Activated T-cell treated with anti-CD3 and anti-CD28 coated beads for 24 hours (primary cell): ENCODE results near the gene CDKN2C.
A peak's percentile ranks its signal among the peaks of the same experiment; 100 is the strongest.
"Not testable (repeated sequence)": the region's sequence is repeated elsewhere in the genome, so short reads cannot be mapped to it uniquely, and the experiment has no call there.

Experiments used
- DNase-seq: peaks from one replicate; pipeline ENCODE4 v3.0.0-alpha.2; 2020; ENCODE audit warnings: low read depth

CDKN2C gene

DNA sequence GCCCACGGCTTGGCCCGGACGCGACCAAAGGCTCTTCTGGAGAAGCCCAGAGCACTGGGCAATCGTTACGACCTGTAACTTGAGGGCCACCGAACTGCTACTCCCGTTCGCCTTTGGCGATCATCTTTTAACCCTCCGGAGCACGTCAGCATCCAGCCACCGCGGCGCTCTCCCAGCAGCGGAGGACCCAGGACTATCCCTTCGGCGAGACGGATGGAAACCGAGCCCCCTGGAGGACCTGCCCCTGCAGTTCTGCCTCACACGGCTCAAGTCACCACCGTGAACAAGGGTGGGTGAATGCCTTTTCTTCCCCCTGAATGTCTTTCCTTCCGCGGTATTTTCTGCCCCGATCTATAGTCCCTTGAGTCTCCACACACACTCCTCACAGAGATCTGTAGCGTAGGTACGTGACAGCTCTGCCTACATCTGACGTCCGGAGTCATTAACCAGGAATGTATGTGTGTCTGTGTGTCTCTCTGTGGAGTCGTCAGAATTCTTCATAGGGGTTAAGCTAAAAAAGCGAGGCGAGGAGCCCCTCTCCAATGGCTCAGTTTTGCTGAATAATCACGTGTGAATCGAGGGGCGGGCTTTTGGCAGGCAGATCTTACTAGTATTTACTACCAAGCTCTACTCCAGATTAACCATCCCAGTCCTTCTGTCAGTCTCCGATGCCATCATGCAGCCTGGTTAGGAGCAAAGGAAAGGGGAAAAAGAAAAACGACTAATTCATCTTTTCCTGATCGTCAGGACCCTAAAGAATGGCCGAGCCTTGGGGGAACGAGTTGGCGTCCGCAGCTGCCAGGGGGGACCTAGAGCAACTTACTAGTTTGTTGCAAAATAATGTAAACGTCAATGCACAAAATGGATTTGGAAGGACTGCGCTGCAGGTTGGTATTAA is at the start of gene CDKN2C:
Gene CDKN2C (plus strand): TSS at position 635 of the 898 bp plus-strand sequence. CDS start 124 bp downstream, at position 759.
- DNase-seq: peak; percentile 33

DNA sequence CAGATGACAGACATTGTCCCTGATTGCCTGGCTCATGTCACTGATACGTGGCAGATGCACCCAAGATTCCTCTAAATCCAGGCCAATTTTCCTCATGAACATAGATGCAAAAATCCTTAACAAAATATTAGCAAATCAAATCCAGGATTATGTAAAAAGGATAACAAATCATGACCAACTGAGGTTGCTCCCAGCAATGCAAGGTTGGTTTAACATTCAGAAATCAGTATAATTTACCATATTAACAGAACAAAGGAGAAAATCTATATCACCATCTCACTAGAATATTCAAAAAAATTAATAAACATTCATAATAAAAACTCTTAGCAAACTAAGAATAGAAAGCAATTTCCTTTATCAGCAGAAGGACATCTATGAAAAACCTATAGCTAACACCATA is 49.6 kb upstream of the CDKN2C start:
- DNase-seq: no peak

DNA sequence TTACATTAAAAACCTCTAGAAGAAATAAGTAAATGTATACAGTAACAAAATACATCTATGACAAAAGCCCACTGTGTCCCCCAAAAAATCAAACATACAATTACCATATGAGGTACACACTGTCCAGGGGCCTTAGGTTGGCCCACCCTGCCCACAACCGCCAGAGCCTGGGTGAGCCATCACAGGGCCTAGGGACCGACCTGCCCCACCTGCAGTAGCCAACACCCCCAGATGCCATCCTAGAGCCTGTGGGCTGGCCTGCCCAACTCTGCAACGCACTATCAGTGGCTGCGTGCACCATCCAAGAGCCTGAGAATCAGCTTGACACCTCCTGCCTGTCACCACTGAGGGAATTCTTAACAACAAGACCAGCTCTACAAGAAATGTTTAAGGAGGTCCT is 49.0 kb upstream of the CDKN2C start:
- no peak for DNase-seq

DNA sequence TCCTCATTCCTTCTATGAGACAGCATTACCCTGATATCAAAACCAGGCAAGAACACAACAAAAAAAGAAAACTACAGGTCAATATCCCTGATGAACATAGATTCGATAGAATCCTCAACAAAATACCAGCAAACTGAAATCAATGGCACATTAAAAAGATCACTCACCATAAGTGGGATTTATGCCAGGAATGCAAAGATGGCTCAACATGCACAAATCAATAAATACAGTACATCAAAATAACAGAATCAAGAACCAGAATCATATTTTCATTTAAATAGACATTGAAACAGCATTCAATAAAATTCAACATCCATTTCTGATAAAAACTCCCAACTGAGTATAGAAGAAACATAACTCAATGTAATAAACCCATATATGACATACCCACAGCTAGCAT is 46.5 kb upstream of the CDKN2C start:
- DNase-seq: no peak

DNA sequence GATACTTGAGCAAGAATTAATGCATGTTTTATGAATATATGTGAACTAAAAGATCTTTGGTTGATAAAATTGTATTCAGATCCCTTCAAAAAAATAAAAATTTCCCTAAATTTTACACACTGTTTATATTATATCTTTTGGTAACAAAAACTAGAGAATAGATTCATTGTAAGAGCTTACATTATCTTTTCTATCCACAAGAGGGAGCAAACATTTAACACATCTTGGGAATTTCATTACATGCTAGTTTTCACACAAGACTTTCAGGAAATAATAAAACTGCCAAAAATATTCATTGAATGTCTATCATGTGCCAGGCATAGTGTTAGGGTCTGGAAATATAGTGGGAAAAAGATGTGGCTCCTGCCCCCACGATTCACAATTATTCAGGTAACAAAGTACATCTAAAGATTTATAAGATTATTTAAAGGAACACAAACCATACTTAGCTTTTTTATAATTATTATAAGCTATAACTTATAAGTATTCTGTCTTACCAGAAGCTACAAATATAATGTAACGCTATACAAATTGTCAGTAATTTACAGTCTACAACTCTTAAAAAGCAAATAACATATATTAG is 40.6 kb upstream of the CDKN2C start:
- DNase-seq: no peak

DNA sequence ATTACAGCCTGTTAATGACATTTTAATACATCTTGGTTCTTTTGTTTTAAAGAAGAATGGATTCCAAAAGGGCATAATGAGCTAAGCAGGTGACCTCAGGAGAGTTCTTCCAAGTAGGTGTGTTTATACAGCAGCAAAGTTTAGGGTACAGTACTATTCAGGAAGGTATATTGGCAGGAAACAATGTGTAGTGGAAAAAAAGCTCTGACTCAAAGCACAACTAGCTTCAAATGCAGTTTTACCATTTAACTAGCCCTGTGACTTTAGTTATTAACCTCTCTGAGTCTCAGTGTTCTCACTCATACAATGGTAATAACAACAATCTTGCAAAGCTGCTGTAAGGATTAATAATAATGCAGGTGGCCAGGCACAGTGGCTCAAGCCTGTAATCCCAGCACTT is 39.9 kb upstream of the CDKN2C start:
- no peak for DNase-seq

DNA sequence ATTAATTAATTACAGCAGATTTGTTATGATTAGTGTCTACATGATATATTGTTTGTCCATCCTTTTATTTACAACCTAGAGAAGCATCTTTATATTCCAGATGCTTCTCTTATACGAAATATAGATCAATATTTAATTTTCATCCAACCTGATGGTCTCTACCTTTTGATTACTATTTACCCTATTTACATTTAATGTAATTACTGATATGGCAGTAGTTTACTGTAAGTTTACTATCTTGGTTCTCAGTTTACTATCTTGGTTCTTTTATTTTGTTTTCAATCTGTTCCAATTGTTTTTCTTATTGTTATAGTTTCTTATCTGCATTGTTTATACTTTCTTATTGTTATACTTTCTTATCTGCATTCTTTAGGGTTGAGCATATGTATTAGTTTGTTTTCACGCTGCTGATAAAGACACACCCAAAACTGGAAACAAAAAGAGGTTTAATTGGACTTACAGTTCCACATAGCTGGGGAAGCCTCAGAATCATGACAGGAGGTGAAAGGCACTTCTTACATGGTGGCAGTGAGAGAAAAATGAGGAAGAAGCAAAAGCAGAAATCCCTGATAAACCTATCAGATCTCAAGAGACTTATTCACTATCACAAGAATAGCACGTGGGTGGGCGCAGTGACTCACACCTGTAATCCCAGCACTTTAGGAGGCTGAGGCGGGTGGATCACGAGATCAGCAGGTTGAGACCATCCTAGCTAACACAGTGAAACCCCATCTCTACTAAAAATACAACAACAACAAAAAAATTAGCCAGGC is 38.9 kb upstream of the CDKN2C start:
- no peak for DNase-seq

DNA sequence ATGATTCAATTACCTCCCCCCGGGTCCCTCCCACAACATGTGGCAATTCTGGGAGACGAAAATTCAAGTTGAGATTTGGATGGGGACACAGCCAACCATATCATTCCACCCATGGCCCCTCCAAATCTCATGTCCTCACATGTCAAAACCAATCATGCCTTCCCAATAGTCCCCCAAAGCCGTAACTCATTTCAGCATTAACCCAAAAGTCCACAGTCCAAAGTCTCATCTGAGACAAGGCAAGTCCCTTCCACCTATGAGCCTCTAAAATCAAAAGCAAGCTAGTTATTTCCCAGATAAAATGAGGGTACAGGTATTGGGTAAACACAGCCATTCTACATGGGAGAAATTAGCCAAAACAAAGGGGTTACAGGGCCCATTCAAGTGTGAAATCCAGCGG is 38.0 kb upstream of the CDKN2C start:
- not testable (repeated sequence) for DNase-seq

DNA sequence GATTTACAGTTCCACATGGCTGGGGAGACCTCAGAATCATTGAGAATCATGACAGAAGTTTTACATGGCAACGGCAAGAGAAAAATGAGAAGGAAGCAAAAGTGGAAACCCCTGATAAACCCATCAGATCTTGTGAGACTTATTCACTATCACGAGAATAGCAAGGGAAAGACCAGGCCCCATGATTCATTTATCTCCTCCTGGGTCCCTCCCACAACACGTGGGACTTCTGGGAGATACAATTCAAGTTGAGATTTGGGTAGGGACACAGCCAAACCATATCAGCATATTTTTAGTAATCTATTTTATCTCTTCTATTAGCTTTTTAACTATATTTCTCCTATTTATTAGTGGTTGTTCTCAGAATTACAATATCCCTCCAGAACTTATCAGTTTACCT is 36.3 kb upstream of the CDKN2C start:
- DNase-seq: not testable (repeated sequence)

DNA sequence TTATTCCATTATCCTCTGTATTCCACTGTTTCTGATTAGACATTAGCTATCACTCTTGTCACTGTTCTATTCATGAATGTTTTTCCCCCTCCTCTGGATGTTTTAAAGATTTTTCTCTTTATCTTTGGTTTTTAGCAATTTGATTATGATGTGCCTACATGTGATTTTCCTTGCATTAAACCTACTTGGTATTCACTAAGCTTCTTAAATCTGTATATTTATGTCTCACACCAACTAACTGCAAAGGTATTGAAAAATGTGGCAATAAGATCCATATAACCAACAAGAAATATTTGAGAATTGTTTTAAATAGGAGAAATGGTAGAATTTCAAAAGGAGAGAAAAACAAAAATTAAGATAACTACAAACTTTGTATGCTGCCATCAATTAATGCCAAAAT is 35.2 kb upstream of the CDKN2C start:
- no peak for DNase-seq

DNA sequence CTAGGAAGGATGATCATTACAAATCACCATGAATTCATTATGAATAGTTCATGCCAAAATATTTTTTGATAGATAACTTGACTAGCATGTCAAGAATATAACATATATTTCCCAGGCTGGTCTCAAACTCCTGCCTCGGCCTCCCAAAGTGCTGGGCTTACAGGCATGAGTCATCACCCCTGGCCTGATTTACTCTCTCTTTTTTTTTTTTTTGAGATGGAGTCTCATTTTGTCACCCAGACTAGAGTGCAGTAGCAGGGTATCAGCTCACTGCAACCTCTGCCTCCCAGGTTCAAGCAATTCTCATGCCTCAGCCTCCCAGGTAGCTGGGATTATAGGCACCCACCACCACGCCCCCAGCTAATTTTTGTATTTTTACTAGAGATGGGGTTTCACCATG is 34.8 kb upstream of the CDKN2C start:
- not testable (repeated sequence) for DNase-seq

DNA sequence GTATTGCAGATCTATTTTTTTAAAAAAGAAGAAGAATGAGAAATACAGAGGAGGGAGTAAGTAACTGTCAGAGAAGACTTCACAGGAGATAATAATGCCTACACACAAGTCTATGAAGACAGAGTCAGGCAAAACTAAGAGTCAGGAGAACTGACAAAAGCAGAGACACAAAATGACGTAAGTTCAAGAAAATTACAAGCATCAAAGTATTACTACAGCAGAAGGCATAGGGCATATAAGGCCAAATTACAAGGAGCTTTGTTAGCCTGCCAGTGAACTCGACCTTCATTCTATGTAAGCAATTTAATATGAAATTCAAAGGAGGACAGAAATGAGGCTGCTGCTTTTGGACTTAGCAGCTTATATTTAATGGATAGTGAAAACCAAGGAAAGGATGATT is 33.7 kb upstream of the CDKN2C start:
- DNase-seq: no peak

DNA sequence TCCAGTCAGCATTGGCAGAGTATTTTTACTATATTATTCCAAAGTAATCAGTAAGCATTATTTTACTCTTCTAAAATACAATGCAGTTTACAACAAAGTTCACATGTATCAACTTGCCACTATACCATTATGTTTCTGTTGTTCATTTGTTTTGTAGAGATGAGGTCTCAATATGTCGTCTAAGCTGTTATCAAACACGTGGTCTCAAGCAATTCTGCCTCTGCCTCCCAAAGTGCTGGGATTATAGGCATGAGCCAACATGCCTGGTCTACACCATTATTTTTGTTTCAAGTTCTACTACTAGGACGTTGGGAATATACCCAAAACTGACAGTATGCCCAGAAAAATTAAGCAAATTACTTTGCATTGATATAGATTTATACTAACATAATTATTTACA is 29.8 kb upstream of the CDKN2C start:
- no peak for DNase-seq

DNA sequence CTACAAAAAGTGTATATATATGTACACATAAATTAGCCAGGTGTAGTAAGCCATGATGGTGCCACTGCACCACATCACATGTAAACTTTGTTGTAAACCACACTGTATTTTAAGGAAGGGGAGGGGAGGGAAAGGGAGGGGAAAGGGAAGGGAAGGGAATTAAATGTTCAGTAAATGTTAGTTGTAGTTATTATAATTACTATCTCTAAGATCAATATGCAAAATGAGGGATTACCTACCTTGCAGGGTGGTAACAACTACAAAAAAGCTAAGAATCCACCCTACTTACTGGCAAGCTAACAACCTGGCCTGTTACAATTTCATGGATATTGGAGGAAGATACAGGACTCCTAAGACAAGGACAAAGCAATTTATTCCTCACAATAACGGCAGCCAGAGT is 27.7 kb upstream of the CDKN2C start:
- DNase-seq: no peak

DNA sequence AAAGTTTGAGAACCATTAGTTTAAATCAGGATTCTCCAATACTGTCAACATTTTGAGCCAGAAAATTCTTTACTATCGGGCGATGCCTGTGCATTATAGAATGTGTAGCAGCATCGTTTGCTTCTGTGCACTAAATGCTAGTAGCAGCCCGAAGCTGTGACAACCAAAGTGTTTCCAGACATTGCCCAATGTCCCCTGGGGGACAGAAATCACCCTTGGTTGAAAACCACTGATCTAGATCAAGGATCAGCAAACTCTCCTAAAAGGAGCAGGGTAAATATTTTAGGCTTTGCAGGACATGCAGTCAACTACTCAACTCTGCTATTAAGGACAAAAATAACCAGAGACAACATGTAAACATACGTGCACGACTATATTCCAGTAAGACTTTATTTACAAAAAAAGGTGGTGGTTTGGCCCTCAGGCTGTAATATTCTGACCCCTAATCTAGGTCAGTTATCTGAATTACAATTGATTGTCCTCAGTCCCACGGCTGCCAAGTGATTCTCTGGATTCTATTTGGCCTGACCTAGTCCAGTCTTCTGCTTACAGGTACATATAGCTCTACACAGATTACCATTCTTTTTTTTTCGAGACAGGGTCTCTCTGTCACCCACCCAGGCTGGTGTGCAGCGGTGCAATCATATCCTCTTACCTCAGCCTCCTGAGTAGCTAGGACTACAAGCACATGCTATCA is 20.6 kb upstream of the CDKN2C start:
- DNase-seq: no peak

DNA sequence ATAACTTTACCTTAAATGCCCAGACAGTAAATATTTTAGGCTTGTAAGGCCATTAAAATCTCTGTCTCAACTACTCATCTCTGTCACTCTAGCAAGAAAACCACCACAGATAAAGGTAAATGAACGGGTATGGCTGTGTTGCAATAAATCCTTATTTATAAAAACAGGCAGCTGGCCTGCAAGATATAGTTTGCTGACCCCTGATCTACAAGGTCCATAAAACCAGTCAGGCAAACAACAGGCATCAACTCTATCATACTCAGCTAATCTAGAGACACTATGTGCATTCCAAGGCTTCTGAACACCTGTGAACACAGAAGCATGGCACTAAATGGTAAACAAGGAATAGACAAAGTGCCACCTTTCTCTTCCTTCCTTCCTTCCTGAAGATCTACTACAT is 19.6 kb upstream of the CDKN2C start:
- no peak for DNase-seq

DNA sequence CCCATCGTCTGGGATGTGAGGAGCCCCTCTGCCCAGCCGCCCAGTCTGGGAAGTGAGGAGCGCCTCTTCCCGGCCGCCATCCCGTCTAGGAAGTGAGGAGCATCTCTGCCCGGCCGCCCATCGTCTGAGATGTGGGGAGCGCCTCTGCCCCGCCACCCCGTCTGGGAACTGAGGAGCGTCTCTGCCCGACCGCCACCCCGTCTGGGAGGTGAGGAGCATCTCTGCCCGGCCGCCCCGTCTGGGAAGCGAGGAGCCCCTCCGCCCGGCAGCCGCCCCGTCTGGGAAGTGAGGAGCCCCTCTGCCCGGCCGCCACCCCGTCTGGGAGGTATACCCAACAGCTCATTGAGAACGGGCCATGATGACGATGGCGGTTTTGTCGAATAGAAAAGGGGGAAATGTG is 17.5 kb upstream of the CDKN2C start:
- not testable (repeated sequence) for DNase-seq

DNA sequence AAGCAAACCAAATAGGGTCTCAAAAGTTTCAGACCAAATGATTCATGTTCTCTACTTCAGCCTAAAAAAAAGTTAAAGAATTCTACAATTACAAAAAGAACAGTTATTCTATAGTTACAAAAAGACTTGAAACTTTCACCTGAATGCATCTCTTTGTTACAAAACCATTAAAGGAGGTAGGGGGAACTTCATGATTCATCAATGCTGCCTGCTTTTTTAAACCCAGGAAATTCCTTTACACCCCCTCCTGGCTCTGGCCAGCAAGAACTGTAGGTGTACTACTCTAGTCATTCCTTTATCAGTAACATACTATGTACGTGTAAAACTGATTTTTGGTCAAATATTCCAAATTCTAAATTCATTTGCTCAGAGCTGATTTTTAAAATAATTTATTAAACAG is 14.9 kb upstream of the CDKN2C start:
- no peak for DNase-seq

DNA sequence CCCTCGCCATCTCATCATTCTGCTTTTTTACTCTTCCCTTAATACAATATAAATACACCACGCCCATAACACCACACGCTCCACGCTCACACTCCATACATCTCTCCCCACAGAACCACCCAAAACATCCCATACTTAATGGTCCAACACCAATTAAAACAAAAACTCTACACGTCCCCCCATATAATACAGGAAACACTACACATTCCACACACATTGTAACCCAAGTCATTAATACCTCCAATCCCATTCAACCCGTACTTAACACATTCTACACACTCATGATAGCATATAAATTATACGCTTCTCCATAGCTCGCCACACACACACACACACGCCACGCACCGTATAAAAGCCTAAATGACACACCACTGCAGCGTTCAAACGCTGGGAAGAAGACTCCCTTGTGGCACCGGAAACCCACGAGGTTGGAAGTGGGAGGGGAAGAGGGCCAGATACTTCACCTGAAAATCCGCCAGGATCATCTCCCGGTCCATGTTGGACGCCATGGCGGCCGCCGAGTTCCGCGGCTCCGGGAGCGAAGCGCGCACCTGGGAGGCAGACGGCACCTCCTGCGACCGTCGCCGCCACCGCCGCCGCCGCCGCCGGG is 10.6 kb upstream of the CDKN2C start:
- no peak for DNase-seq

DNA sequence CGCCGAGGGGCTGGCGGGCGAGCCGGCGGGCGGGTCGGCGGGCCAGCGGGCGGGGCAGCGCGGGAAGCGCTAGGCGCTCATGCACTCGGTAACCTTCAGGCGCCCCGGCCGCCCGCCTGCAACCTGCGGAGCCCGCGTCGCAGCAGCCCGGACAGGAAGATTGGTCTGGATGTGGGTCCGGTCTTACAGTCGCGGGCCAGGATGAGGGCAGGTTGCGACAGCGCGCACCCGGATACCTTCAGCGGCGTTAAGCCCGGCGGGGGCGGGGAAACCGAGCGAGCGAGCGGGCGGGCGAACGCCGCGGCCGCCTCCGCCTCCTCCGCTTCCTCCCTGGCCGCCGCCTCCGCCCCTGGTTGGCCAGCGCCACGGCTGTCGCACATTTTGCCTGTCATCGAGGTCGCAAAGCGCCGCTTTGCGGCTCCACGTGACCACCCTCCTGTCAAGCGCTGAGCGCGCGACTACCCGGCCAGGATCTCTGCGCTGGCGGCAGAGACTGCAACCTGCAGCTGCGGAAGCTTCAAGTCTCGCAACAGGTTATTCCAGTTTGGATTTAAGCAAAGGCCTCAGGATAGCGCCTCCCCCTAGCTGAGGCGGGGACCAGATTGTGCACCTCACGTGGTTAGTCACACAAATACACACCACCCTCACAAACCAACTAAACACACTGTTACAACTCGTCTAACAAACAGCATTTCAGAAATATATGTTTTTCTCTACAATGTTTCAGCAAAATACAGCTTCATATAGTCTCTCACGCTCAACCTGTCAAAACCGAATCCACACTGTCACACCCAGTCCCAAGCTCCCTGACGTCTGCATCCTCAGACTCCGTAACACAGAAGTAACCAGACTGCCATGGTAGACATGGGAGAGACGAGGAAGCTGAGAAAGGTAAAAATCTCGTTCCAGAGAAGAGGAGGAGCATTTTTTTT is 9.9 kb upstream of the CDKN2C start, which contains the start of gene FAF1:
Gene FAF1 (minus strand): TSS at position 355 of the 932 bp plus-strand sequence. CDS start 456 bp downstream, outside the sequence.
- DNase-seq: peak; percentile 97

DNA sequence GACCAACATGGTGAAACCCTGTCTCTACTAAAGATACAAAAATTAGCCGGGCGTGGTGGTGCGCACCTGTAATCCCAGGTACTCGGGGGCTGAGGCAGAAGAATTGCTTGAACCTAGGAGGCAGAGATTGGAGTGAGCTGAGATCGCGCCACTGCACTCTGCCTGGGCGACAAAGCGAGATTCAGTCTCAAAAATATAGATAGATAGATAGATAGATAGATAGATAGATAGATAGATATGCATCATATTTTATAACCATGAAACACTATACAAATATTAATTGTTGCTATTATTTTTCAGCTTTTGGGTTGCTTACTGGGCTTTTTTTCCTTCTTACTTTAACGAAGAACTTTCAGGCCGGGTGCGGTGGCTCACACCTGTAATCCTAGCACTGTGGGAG is 5.2 kb upstream of the CDKN2C start:
- no peak for DNase-seq
